Measurements from ENCODE around the gene GASK1A.
"Not testable (repeated sequence)": the region's sequence is repeated elsewhere in the genome, so short reads cannot be mapped to it uniquely, and the experiment has no call there.

GASK1A gene

GRCh38 chr3:42979044-42979972 lies at the start of gene GASK1A:
GASK1A (plus strand) TSS chr3:42979311; CDS start chr3:42979643, 332 bp downstream.
- DNase-seq, result no peak

- DNase-seq, result no peak
Observed at GRCh38 chr3:42934111-42934510, 45.0 kb upstream of the GASK1A start.

GRCh38 chr3:42934910-42935309 lies 44.2 kb upstream of the GASK1A start:
- no peak for DNase-seq

GRCh38 chr3:42935472-42935871 lies 43.6 kb upstream of the GASK1A start:
- DNase-seq, result peak; percentile 22 to 54

- DNase-seq, result no peak
Observed at GRCh38 chr3:42936157-42936981, 42.7 kb upstream of the GASK1A start.

GRCh38 chr3:42937334-42937733 lies 41.8 kb upstream of the GASK1A start:
- no peak for DNase-seq

DNA sequence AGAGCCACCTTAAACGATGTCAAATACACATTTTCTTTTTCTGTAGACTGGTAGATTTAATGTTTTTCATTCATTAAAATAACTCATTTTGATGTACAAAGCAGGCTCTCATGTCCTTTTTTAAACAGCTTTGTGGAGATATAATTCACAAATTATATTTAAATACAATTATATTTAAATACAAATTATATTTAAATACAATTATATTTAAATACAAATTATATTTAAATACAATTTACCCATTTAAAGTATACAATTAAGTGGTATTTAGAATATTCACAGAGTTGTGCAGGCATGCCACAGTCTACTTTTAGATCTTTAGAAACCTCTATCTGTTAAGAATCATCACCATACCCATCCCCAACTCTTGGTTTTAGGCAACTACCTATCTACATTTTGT lies 36.4 kb upstream of the GASK1A start:
- DNase-seq, result no peak

GRCh38 chr3:42946050-42946449 lies 33.1 kb upstream of the GASK1A start:
- DNase-seq, result no peak

- DNase-seq, result no peak
Observed at GRCh38 chr3:42957573-42957972, 21.5 kb upstream of the GASK1A start.

- no peak for DNase-seq
Observed at GRCh38 chr3:42960282-42960681, 18.8 kb upstream of the GASK1A start.

GRCh38 chr3:42960786-42961185 lies 18.3 kb upstream of the GASK1A start:
- DNase-seq, result no peak

GRCh38 chr3:42961633-42962032 lies 17.5 kb upstream of the GASK1A start:
- peak in 1 of 2 donors; percentile 52 for DNase-seq

DNA sequence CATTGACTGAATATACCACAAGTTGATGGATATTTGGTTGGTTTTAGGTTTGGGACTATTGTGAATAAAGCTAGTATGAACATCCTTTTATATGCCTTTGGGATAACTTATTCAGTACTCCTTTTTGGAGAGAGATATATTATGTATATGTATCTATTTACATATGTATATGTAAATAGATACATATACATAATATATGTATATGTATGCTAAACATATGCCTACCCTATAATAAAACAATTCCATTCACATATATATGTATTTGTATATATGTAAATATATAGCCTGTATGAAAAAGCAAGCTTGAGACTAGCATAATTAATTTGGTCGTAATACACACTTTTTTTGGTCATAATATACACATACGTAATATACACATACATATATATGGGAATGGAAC lies 15.8 kb upstream of the GASK1A start:
- no peak for DNase-seq

- DNase-seq, result no peak
Observed at GRCh38 chr3:42964266-42964665, 14.8 kb upstream of the GASK1A start.

- DNase-seq, result no peak
Observed at GRCh38 chr3:42970557-42970956, 8.6 kb upstream of the GASK1A start.

GRCh38 chr3:42970976-42971772 lies 7.9 kb upstream of the GASK1A start:
- DNase-seq, result no peak

DNA sequence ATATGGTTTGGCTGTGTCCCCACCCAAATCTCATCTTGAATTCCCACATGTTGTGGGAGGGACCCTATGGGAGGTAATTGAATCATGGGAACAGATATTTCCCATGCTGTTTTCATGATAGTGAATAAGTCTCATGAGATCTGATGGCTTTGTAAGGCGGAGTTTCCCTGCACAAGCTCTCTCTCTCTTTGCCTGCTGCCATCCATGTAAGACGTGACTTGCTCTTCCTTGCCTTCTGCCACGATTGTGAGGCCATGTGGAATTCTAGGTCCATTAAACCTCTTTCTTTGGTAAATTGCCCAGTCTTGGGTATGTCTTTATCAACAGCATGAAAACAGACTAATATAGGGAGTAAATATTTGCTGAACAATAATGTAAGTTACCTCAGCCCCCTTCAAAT lies 4.2 kb upstream of the GASK1A start:
- not testable (repeated sequence) for DNase-seq

- no peak for DNase-seq
Observed at GRCh38 chr3:42975456-42975855, 3.7 kb upstream of the GASK1A start.

GRCh38 chr3:42975955-42976354 lies 3.2 kb upstream of the GASK1A start:
- DNase-seq, result no peak

DNA sequence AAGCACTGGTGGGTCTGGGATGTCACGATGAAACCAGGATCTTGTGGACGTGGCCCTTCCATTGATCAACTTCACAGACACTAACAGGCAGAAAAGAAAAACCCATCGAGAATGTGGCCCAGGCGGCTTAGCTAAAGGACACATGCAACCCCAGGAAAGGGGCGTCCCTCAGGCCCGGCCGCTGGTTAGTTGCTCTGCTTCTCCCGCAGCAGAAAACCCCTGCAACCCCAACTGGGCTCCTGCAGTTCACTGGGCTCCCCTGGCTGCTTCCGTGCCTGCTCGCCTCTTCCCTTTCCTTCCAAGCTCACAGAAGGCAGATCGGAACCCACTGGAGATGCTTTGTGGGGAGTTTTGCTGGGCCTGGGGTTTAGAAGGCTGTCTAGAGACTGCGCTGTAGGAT lies 1.1 kb downstream of the GASK1A start:
- no peak for DNase-seq

- no peak for DNase-seq
Observed at GRCh38 chr3:42980909-42981308, 1.8 kb downstream of the GASK1A start.

- DNase-seq, result no peak
Observed at GRCh38 chr3:42982645-42983412, 3.7 kb downstream of the GASK1A start.

Data from CD4-positive, alpha-beta T cell treated with Interferon alpha-2 for 1 hour (primary cell).